ENCODE results near the gene CCDC157.

Gene CCDC157

DNA sequence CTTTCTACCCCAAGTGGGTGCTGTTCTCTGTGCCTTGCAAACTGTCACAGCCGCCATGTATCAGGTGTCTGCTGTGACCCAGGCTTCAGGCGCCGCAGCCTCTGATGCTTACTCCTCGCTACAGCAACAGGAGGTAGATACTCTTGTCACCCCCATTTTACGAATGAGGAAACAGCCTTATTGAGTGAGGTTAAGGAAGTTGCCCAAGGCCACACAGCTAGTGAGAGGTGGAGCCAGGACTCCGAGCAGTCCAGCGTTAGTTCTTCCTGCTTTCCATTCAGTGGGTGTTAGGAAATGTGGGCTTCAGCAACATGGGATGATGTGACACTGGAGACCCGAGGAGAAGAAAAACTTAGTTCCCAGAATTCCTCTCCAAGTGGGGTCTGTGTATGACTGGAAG lies 16.1 kb downstream of the CCDC157 start:
- peak in 2 of 3 donors; percentile 13 to 17 for DNase-seq
- ChIA-PET CTCF (interaction anchor here (0.6 to 2.5 kb wide), 2 partner anchors 7 to 89 kb away, joined by 4 to 7 read pairs; no protein-coding TSS in a partner anchor), POLR2A (no interaction called here)
- H3K4me1 ChIP-seq (ENCODE audit: control extremely low read depth in 1 of 4, control insufficient read depth in 4 of 4, insufficient read depth in 4 of 4, low read length in 3 of 4): peaks cover 0 to 5% (median under 1%) of the 10 kb centered on the region in 4 experiments
- peaks cover 0 to 11% (median 3%) of the 10 kb centered on the region in 4 experiments for H3K36me3 ChIP-seq (ENCODE audit: control insufficient read depth in 4 of 4, insufficient read depth in 4 of 4, low read length in 3 of 4)
- 79% methylated on average over 8 of the region's 8 CpGs for WGBS (ENCODE audit: insufficient coverage)
- H3K27me3 ChIP-seq (replicated peaks in 2 of 5; ENCODE audit: control insufficient read depth in 4 of 5, insufficient read depth in 5 of 5, low read length in 4 of 5): no peaks in the 10 kb centered on the region
- H3K9me3 ChIP-seq (ENCODE audit: control extremely low read depth in 1 of 5, control insufficient read depth in 4 of 5, insufficient read depth in 2 of 5, low read depth in 1 of 5, low read length in 4 of 5): no peaks in the 10 kb centered on the region
- H3K27ac ChIP-seq (ENCODE audit: insufficient read depth in 1 of 2, low read depth in 1 of 2, low read length in 2 of 2, poor library complexity in 1 of 2, severe bottlenecking in 2 of 2): no peak overlapping the region
- no peak overlapping the region for H3K4me3 ChIP-seq (ENCODE audit: control insufficient read depth in 1 of 7, extremely low read depth in 1 of 7, insufficient read depth in 4 of 7, low read depth in 2 of 7, low read length in 6 of 7)

DNA sequence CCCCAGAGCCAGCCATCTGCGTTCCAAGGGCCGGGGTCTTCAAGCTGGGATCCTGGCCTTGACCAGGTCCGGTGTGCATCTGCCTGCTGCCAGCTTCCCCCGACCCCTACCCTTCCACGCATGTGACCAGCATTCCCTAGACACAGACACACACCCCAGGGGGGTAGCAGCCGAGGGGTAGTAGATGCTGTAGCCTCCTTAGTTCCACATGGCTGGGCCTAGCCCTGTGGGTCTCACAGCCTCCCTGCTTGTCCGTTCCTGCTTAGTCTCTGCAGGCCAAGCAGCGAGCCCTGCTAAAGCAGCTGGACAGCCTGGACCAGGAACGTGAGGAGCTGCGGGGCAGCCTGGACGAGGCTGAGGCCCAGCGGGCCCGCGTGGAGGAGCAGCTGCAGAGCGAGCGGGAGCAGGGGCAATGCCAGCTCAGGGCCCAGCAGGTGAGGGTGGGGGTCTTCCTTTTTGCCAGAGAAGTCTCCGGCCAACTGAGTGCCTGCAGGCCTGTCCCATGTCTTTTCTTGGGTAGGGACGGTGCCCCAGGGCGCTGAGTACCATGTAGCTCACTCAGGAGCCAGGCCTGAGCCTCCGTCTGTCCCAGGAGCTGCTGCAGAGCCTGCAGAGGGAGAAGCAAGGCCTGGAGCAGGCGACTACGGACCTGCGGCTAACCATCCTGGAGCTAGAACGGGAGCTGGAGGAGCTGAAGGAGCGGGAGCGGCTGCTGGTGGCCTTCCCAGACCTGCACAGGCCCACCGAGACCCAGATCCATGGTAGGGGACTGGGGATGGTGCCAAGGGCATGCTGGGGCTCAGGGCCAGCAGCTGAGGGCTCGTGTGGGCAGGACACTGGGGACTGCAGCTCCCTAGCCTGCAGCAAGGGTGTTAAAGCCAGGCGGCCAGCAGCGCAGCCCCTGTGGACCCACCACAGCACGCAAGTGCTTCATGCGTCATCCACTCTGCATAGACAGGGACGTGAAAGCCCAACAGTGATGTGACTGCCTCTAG lies 16.8 kb downstream of the CCDC157 start:
- H3K4me3 ChIP-seq (ENCODE audit: control insufficient read depth in 1 of 7, extremely low read depth in 1 of 7, insufficient read depth in 4 of 7, low read depth in 2 of 7, low read length in 6 of 7): no peak overlapping the region
- no peak for DNase-seq
- no peaks in the 10 kb centered on the region for H3K9me3 ChIP-seq (ENCODE audit: control extremely low read depth in 1 of 5, control insufficient read depth in 4 of 5, insufficient read depth in 2 of 5, low read depth in 1 of 5, low read length in 4 of 5)
- no peak overlapping the region for H3K27ac ChIP-seq (ENCODE audit: insufficient read depth in 1 of 2, low read depth in 1 of 2, low read length in 2 of 2, poor library complexity in 1 of 2, severe bottlenecking in 2 of 2)
- no peaks in the 10 kb centered on the region for H3K27me3 ChIP-seq (replicated peaks in 2 of 5; ENCODE audit: control insufficient read depth in 4 of 5, insufficient read depth in 5 of 5, low read length in 4 of 5)
- peaks cover 0 to 5% (median under 1%) of the 10 kb centered on the region in 4 experiments for H3K4me1 ChIP-seq (ENCODE audit: control extremely low read depth in 1 of 4, control insufficient read depth in 4 of 4, insufficient read depth in 4 of 4, low read length in 3 of 4)
- POLR2A ChIA-PET: no interaction called here
- peaks cover 0 to 11% (median 4%) of the 10 kb centered on the region in 4 experiments for H3K36me3 ChIP-seq (ENCODE audit: control insufficient read depth in 4 of 4, insufficient read depth in 4 of 4, low read length in 3 of 4)
- 96% methylated on average over 31 of the region's 33 CpGs for WGBS (ENCODE audit: insufficient coverage)
- CTCF ChIA-PET: interaction anchor here (1.6 to 2.5 kb wide), 2 partner anchors 8 to 86 kb away, joined by 5 to 7 read pairs; no protein-coding TSS in a partner anchor

DNA sequence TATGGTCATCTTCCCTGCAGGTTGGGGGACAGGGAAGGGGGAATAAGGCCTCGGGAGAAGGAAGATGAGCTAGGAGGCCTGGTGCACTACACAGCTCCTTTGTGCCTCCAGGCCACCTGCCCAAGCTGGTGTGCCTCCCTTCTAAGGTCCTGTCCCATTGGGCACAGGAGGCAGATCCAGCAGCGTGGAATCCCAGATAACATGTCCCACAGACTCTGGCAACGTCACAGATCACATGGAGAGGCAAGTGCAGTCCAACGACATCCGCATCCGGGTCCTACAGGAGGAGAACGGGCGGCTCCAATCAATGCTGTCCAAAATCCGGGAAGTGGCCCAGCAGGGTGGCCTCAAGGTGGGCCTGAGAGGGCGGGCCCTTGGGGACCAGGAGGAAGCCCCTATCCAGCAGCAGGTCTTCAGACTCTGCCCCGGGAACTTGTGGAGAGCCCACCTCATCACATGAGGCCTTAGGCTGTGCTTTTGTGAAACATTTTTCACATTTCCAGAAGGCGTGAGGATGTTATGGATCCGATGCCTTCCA lies 18.6 kb downstream of the CCDC157 start:
- no peak for DNase-seq
- no peak overlapping the region for H3K27ac ChIP-seq (ENCODE audit: insufficient read depth in 1 of 2, low read depth in 1 of 2, low read length in 2 of 2, poor library complexity in 1 of 2, severe bottlenecking in 2 of 2)
- H3K36me3 ChIP-seq (ENCODE audit: control insufficient read depth in 4 of 4, insufficient read depth in 4 of 4, low read length in 3 of 4): peaks cover under 1 to 19% (median 7%) of the 10 kb centered on the region in 4 experiments
- no peaks in the 10 kb centered on the region for H3K27me3 ChIP-seq (replicated peaks in 2 of 5; ENCODE audit: control insufficient read depth in 4 of 5, insufficient read depth in 5 of 5, low read length in 4 of 5)
- CTCF ChIA-PET: interaction anchor here (2.5 kb wide), 1 partner anchor 10 kb away, joined by 7 read pairs; no protein-coding TSS in a partner anchor
- WGBS (ENCODE audit: insufficient coverage): 97% methylated on average over 12 of the region's 13 CpGs
- peaks cover 0 to 5% (median under 1%) of the 10 kb centered on the region in 4 experiments for H3K4me1 ChIP-seq (ENCODE audit: control extremely low read depth in 1 of 4, control insufficient read depth in 4 of 4, insufficient read depth in 4 of 4, low read length in 3 of 4)
- H3K4me3 ChIP-seq (ENCODE audit: control insufficient read depth in 1 of 7, extremely low read depth in 1 of 7, insufficient read depth in 4 of 7, low read depth in 2 of 7, low read length in 6 of 7): no peak overlapping the region
- POLR2A ChIA-PET: no interaction called here
- H3K9me3 ChIP-seq (ENCODE audit: control extremely low read depth in 1 of 5, control insufficient read depth in 4 of 5, insufficient read depth in 2 of 5, low read depth in 1 of 5, low read length in 4 of 5): no peaks in the 10 kb centered on the region

DNA sequence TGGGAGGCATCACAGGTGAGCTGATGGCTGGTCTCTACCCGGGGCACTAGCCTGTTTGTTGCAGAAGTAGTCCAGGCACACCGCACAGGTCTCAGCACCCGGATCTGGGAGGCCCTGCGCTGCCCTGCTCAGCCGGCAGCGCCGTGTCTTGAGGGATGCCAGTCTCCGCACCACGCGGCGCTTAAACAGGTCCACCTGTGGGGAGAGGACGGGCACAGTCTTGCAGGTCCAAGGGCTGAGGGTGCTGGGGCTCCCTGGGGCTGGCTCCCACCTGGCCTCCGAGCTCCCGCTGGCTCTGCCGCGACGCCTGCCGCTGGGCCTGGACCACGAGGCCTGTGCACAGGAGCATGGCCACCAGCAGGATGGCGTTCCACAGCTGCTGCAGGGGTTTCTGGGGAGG lies 23.2 kb downstream of the CCDC157 start:
- Histone ChIP-seq H3K27me3 (replicated peaks in 2 of 5; ENCODE audit: control insufficient read depth in 4 of 5, insufficient read depth in 5 of 5, low read length in 4 of 5) (no peaks in the 10 kb centered on the region), H3K4me1 (ENCODE audit: control extremely low read depth in 1 of 4, control insufficient read depth in 4 of 4, insufficient read depth in 4 of 4, low read length in 3 of 4) (no peaks in the 10 kb centered on the region), H3K36me3 (ENCODE audit: control insufficient read depth in 4 of 4, insufficient read depth in 4 of 4, low read length in 3 of 4) (peaks cover 4 to 44% (median 16%) of the 10 kb centered on the region in 4 experiments), H3K27ac (ENCODE audit: insufficient read depth in 1 of 2, low read depth in 1 of 2, low read length in 2 of 2, poor library complexity in 1 of 2, severe bottlenecking in 2 of 2) (no peak overlapping the region), H3K4me3 (ENCODE audit: control insufficient read depth in 1 of 7, extremely low read depth in 1 of 7, insufficient read depth in 4 of 7, low read depth in 2 of 7, low read length in 6 of 7) (no peak overlapping the region), H3K9me3 (ENCODE audit: control extremely low read depth in 1 of 5, control insufficient read depth in 4 of 5, insufficient read depth in 2 of 5, low read depth in 1 of 5, low read length in 4 of 5) (no peaks in the 10 kb centered on the region)
- no peak for DNase-seq
- POLR2A ChIA-PET: no interaction called here
- CTCF ChIA-PET: interaction anchor here (0.7 to 2.6 kb wide), 4 partner anchors 10 to 159 kb away, joined by 3 to 17 read pairs (median 6); partner anchors contain the start of gene CASTOR1
- 98% methylated on average over 13 of the region's 20 CpGs for WGBS (ENCODE audit: insufficient coverage)

DNA sequence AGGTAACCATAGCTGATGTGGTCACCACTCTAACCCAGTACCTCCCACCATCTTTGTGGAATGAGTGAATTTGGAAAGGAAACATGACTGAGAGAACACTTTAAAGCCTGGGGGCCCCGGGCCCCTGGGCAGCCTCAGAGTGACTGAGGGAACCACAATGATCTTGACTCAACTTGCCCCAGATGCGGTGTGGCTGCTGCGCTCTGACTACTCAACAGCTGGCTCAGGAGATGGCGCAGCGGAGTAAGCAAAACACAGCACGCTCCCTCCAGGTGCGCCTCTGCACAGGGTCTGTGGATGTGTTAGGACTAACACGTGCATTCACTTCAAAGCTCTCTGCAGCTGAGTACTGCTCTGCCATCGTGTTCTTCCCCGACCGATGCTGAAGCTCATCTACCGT lies 24.5 kb downstream of the CCDC157 start:
- Histone ChIP-seq H3K4me3 (ENCODE audit: control insufficient read depth in 1 of 7, extremely low read depth in 1 of 7, insufficient read depth in 4 of 7, low read depth in 2 of 7, low read length in 6 of 7) (no peak overlapping the region), H3K9me3 (ENCODE audit: control extremely low read depth in 1 of 5, control insufficient read depth in 4 of 5, insufficient read depth in 2 of 5, low read depth in 1 of 5, low read length in 4 of 5) (no peaks in the 10 kb centered on the region), H3K36me3 (ENCODE audit: control insufficient read depth in 4 of 4, insufficient read depth in 4 of 4, low read length in 3 of 4) (peaks cover 4 to 39% (median 16%) of the 10 kb centered on the region in 4 experiments), H3K27me3 (replicated peaks in 2 of 5; ENCODE audit: control insufficient read depth in 4 of 5, insufficient read depth in 5 of 5, low read length in 4 of 5) (no peaks in the 10 kb centered on the region), H3K4me1 (ENCODE audit: control extremely low read depth in 1 of 4, control insufficient read depth in 4 of 4, insufficient read depth in 4 of 4, low read length in 3 of 4) (peaks cover 0 to 3% (median under 1%) of the 10 kb centered on the region in 4 experiments), H3K27ac (ENCODE audit: insufficient read depth in 1 of 2, low read depth in 1 of 2, low read length in 2 of 2, poor library complexity in 1 of 2, severe bottlenecking in 2 of 2) (no peak overlapping the region)
- no peak for DNase-seq
- POLR2A ChIA-PET: no interaction called here
- 94% methylated on average over 11 of the region's 12 CpGs for WGBS (ENCODE audit: insufficient coverage)
- CTCF ChIA-PET: interaction anchor here (1.4 to 2.6 kb wide), 2 partner anchors 57 to 93 kb away, joined by 3 to 17 read pairs; partner anchors contain the start of gene CASTOR1

DNA sequence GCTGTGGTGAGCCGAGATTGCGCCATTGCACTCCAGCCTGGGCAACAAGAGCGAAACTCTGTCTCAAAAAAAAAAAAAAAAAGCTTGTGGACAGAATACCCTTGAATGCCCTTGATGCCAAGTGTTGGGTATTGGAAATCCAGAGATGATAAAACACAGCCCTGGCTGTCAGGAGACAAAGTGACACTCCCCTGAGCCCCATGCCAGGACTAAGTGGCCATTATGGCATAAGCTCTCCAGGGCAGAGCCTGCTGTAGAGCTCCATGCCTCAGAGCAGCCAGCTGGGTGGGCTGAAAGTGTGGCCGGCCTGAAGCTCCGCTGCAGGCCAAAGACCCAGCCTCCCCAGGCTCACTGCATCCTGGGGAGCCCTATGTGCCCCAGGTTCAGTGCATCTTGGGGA lies 25.5 kb downstream of the CCDC157 start:
- Histone ChIP-seq H3K9me3 (ENCODE audit: control extremely low read depth in 1 of 5, control insufficient read depth in 4 of 5, insufficient read depth in 2 of 5, low read depth in 1 of 5, low read length in 4 of 5) (no peaks in the 10 kb centered on the region), H3K4me3 (ENCODE audit: control insufficient read depth in 1 of 7, extremely low read depth in 1 of 7, insufficient read depth in 4 of 7, low read depth in 2 of 7, low read length in 6 of 7) (no peak overlapping the region), H3K4me1 (ENCODE audit: control extremely low read depth in 1 of 4, control insufficient read depth in 4 of 4, insufficient read depth in 4 of 4, low read length in 3 of 4) (peaks cover 0 to 9% (median 7%) of the 10 kb centered on the region in 4 experiments), H3K36me3 (ENCODE audit: control insufficient read depth in 4 of 4, insufficient read depth in 4 of 4, low read length in 3 of 4) (peaks cover 4 to 38% (median 16%) of the 10 kb centered on the region in 4 experiments), H3K27me3 (replicated peaks in 2 of 5; ENCODE audit: control insufficient read depth in 4 of 5, insufficient read depth in 5 of 5, low read length in 4 of 5) (no peaks in the 10 kb centered on the region), H3K27ac (ENCODE audit: insufficient read depth in 1 of 2, low read depth in 1 of 2, low read length in 2 of 2, poor library complexity in 1 of 2, severe bottlenecking in 2 of 2) (no peak overlapping the region)
- ChIA-PET CTCF (interaction anchor here (0.6 to 2.5 kb wide), 5 partner anchors 10 to 303 kb away, joined by 3 to 14 read pairs (median 4); no protein-coding TSS in a partner anchor), POLR2A (no interaction called here)
- WGBS (ENCODE audit: insufficient coverage): 100% methylated on average over 3 of the region's 5 CpGs
- DNase-seq: no peak
